ENCODE data around the gene SURF6. TPM values are rescaled to one million over a fixed set of nuclear protein-coding genes. Genes with fewer than 3 reads are reported as not detected.

SURF6 gene
- total RNA-seq, 2 experiments from 2014 or later = 16.9 to 18.2 TPM

- intact Hi-C loops (cut with micrococcal nuclease) = loop anchor here (5.0 kb wide), 2 partner anchors 160 to 995 kb away; partner anchors contain the start of gene SETX
- ChIA-PET CTCF (interaction anchor here (0.7 to 8.0 kb wide), 4 partner anchors 12 to 204 kb away, joined by 3 to 76 read pairs (median 4); no protein-coding TSS in a partner anchor), POLR2A (interaction anchor here (1.0 to 14.0 kb wide), 13 partner anchors 8 to 112 kb away, joined by 3 to 381 read pairs (median 5); partner anchors contain the start of genes CACFD1, STKLD1, SURF1 and SURF2)
- Mint-ChIP-seq H3K27ac (peak overlapping the region; percentile 98), H3K4me3 (peak overlapping the region; percentile 97), H3K36me3 (peaks cover 52% of the 10 kb centered on the region), H3K4me1 (ENCODE audit: low read depth) (peaks cover 38% of the 10 kb centered on the region), H3K27me3 (no peaks in the 10 kb centered on the region), H3K9me3 (no peaks in the 10 kb centered on the region)
- DNase-seq = no peak
These were observed 11.6 kb upstream of the SURF6 start for GRCh38 chr9:133347515-133347984.

- intact Hi-C loops (cut with micrococcal nuclease) = loop anchor here (5.0 kb wide), 2 partner anchors 159 to 994 kb away; partner anchors contain the start of gene SETX
- no peak for DNase-seq
- Mint-ChIP-seq H3K4me3 (peak overlapping the region; percentile 97), H3K27me3 (no peaks in the 10 kb centered on the region), H3K27ac (peak overlapping the region; percentile 8), H3K4me1 (ENCODE audit: low read depth) (peaks cover 38% of the 10 kb centered on the region), H3K36me3 (peaks cover 45% of the 10 kb centered on the region), H3K9me3 (no peaks in the 10 kb centered on the region)
- ChIA-PET POLR2A (interaction anchor here (1.1 to 1.6 kb wide), 4 partner anchors 14 to 31 kb away, joined by 4 to 8 read pairs (median 6); no protein-coding TSS in a partner anchor), CTCF (interaction anchor here (8.0 kb wide), 1 partner anchor 26 kb away, joined by 76 read pairs; no protein-coding TSS in a partner anchor)
These were observed 10.2 kb upstream of the SURF6 start for GRCh38 chr9:133346021-133346785.

GRCh38 chr9:133345596-133345995, 9.6 kb upstream of the SURF6 start:
- H3K27me3 Mint-ChIP-seq = no peaks in the 10 kb centered on the region
- H3K4me3 Mint-ChIP-seq = no peak overlapping the region
- H3K4me1 Mint-ChIP-seq (ENCODE audit: low read depth) = peaks cover 38% of the 10 kb centered on the region
- intact Hi-C loops (cut with micrococcal nuclease) = loop anchor here (5.0 kb wide), 2 partner anchors 158 to 993 kb away; partner anchors contain the start of gene SETX
- H3K9me3 Mint-ChIP-seq = no peaks in the 10 kb centered on the region
- CTCF ChIA-PET = interaction anchor here (8.0 kb wide), 1 partner anchor 27 kb away, joined by 76 read pairs; no protein-coding TSS in a partner anchor
- H3K27ac Mint-ChIP-seq = no peak overlapping the region
- peaks cover 46% of the 10 kb centered on the region for H3K36me3 Mint-ChIP-seq
- DNase-seq = no peak
- POLR2A ChIA-PET = interaction anchor here (1.6 kb wide), 2 partner anchors 15 to 25 kb away, joined by 6 read pairs; no protein-coding TSS in a partner anchor

- peaks cover 43% of the 10 kb centered on the region for H3K36me3 Mint-ChIP-seq
- H3K27ac Mint-ChIP-seq = no peak overlapping the region
- ChIA-PET POLR2A (no interaction called here), CTCF (no interaction called here)
- intact Hi-C loops (cut with micrococcal nuclease) = loop anchor here (5.0 kb wide), 2 partner anchors 158 to 993 kb away; partner anchors contain the start of gene SETX
- no peak overlapping the region for H3K4me3 Mint-ChIP-seq
- no peaks in the 10 kb centered on the region for H3K9me3 Mint-ChIP-seq
- DNase-seq = no peak
- no peaks in the 10 kb centered on the region for H3K27me3 Mint-ChIP-seq
- peaks cover 37% of the 10 kb centered on the region for H3K4me1 Mint-ChIP-seq (ENCODE audit: low read depth)
These were observed 9.0 kb upstream of the SURF6 start for GRCh38 chr9:133344979-133345378.

- Mint-ChIP-seq H3K27me3 (no peaks in the 10 kb centered on the region), H3K4me3 (no peak overlapping the region), H3K9me3 (no peaks in the 10 kb centered on the region), H3K27ac (no peak overlapping the region), H3K36me3 (peaks cover 36% of the 10 kb centered on the region), H3K4me1 (ENCODE audit: low read depth) (peaks cover 28% of the 10 kb centered on the region)
- intact Hi-C loops (cut with micrococcal nuclease) = no loop called here
- DNase-seq = no peak
- ChIA-PET POLR2A (no interaction called here), CTCF (interaction anchor here (0.9 kb wide), 1 partner anchor 143 kb away, joined by 3 read pairs; no protein-coding TSS in a partner anchor)
These were observed 8.1 kb upstream of the SURF6 start for GRCh38 chr9:133344071-133344470.

- Mint-ChIP-seq H3K27ac (no peak overlapping the region), H3K4me1 (ENCODE audit: low read depth) (peaks cover 25% of the 10 kb centered on the region), H3K27me3 (no peaks in the 10 kb centered on the region), H3K4me3 (no peak overlapping the region), H3K9me3 (no peaks in the 10 kb centered on the region), H3K36me3 (peaks cover 29% of the 10 kb centered on the region)
- DNase-seq = no peak
- POLR2A ChIA-PET = interaction anchor here (0.6 kb wide), 1 partner anchor 17 kb away, joined by 3 read pairs; no protein-coding TSS in a partner anchor
- intact Hi-C loops (cut with micrococcal nuclease) = no loop called here
- CTCF ChIA-PET = interaction anchor here (0.9 to 1.9 kb wide), 5 partner anchors 8 to 32 kb away, joined by 3 to 8 read pairs (median 3); partner anchors contain the start of genes SURF1 and SURF2
These were observed 6.6 kb upstream of the SURF6 start for GRCh38 chr9:133342570-133342969.

GRCh38 chr9:133342069-133342406, 6.0 kb upstream of the SURF6 start:
- Mint-ChIP-seq H3K4me3 (no peak overlapping the region), H3K27ac (no peak overlapping the region), H3K9me3 (no peaks in the 10 kb centered on the region), H3K36me3 (peaks cover 28% of the 10 kb centered on the region), H3K27me3 (no peaks in the 10 kb centered on the region), H3K4me1 (ENCODE audit: low read depth) (peaks cover 27% of the 10 kb centered on the region)
- DNase-seq = no peak
- ChIA-PET POLR2A (no interaction called here), CTCF (interaction anchor here (1.0 to 1.9 kb wide), 7 partner anchors 9 to 72 kb away, joined by 3 to 8 read pairs (median 3); partner anchors contain the start of genes SURF1 and SURF2)
- intact Hi-C loops (cut with micrococcal nuclease) = no loop called here

GRCh38 chr9:133341369-133342068, 5.5 kb upstream of the SURF6 start:
- Mint-ChIP-seq H3K36me3 (peaks cover 24% of the 10 kb centered on the region), H3K27ac (no peak overlapping the region), H3K4me1 (ENCODE audit: low read depth) (peaks cover 25% of the 10 kb centered on the region), H3K4me3 (no peak overlapping the region), H3K27me3 (no peaks in the 10 kb centered on the region), H3K9me3 (no peaks in the 10 kb centered on the region)
- intact Hi-C loops (cut with micrococcal nuclease) = no loop called here
- ChIA-PET POLR2A (no interaction called here), CTCF (interaction anchor here (1.0 to 1.9 kb wide), 5 partner anchors 9 to 72 kb away, joined by 3 to 8 read pairs (median 3); no protein-coding TSS in a partner anchor)
- DNase-seq = no peak

- no peak overlapping the region for H3K27ac Mint-ChIP-seq
- intact Hi-C loops (cut with micrococcal nuclease) = no loop called here
- H3K4me3 Mint-ChIP-seq = no peak overlapping the region
- H3K27me3 Mint-ChIP-seq = no peaks in the 10 kb centered on the region
- POLR2A ChIA-PET = no interaction called here
- peaks cover 21% of the 10 kb centered on the region for H3K4me1 Mint-ChIP-seq (ENCODE audit: low read depth)
- no peak for DNase-seq
- peaks cover 22% of the 10 kb centered on the region for H3K36me3 Mint-ChIP-seq
- CTCF ChIA-PET = interaction anchor here (1.1 to 1.9 kb wide), 3 partner anchors 10 to 73 kb away, joined by 3 to 8 read pairs (median 3); no protein-coding TSS in a partner anchor
- no peaks in the 10 kb centered on the region for H3K9me3 Mint-ChIP-seq
These were observed 4.9 kb upstream of the SURF6 start for GRCh38 chr9:133340916-133341315.

GRCh38 chr9:133340256-133340655, 4.3 kb upstream of the SURF6 start:
- Mint-ChIP-seq H3K36me3 (peaks cover 25% of the 10 kb centered on the region), H3K27me3 (no peaks in the 10 kb centered on the region), H3K27ac (peak overlapping the region; percentile 21), H3K4me3 (no peak overlapping the region), H3K4me1 (ENCODE audit: low read depth) (peaks cover 23% of the 10 kb centered on the region), H3K9me3 (no peaks in the 10 kb centered on the region)
- CTCF ChIA-PET = interaction anchor here (1.4 kb wide), 2 partner anchors 11 to 31 kb away, joined by 4 to 5 read pairs; no protein-coding TSS in a partner anchor
- intact Hi-C loops (cut with micrococcal nuclease) = no loop called here
- POLR2A ChIA-PET = interaction anchor here (0.8 to 1.6 kb wide), 2 partner anchors 11 to 13 kb away, joined by 3 to 4 read pairs; no protein-coding TSS in a partner anchor
- DNase-seq = no peak

GRCh38 chr9:133339641-133340040, 3.7 kb upstream of the SURF6 start:
- Mint-ChIP-seq H3K4me1 (ENCODE audit: low read depth) (peaks cover 25% of the 10 kb centered on the region), H3K27ac (no peak overlapping the region), H3K27me3 (no peaks in the 10 kb centered on the region), H3K36me3 (peaks cover 29% of the 10 kb centered on the region), H3K9me3 (no peaks in the 10 kb centered on the region), H3K4me3 (no peak overlapping the region)
- CTCF ChIA-PET = interaction anchor here (0.9 to 1.4 kb wide), 5 partner anchors 10 to 318 kb away, joined by 3 to 5 read pairs (median 4); no protein-coding TSS in a partner anchor
- POLR2A ChIA-PET = interaction anchor here (0.6 to 1.6 kb wide), 3 partner anchors 8 to 14 kb away, joined by 3 to 4 read pairs (median 3); partner anchors contain the start of genes MED22 and RPL7A
- DNase-seq = no peak
- intact Hi-C loops (cut with micrococcal nuclease) = no loop called here

Data from activated CD4-positive, alpha-beta memory T cell treated with anti-CD3 and anti-CD28 coated beads for 36 hours (primary cell).